Activated CD8-positive, alpha-beta memory T cell treated with anti-CD3 and anti-CD28 coated beads for 24 hours (primary cell): ENCODE measurements around the gene NUP54.

Experiments used
- DNase-seq: peaks from one replicate; pipeline ENCODE4 v3.0.0-alpha.2; 2020

The NUP54 gene

GRCh38 chr4:76066546-76066945 is 81.7 kb downstream of the NUP54 start:
- no peak for DNase-seq
